Activated CD8-positive, alpha-beta T cell treated with anti-CD3 and anti-CD28 coated beads, Interleukin-2, amount 10 ng/mL, durations not matched to agents 7 days and 5 days (primary cell): ENCODE results near the gene ST8SIA6. TPM values are rescaled to one million over a fixed set of nuclear protein-coding genes. Genes with fewer than 3 reads are reported as not detected.

Source experiments
- ATAC-seq: fragments of 150-1000 bp; cut with Tn5 transposase; one replicate; pipeline ENCODE4 v1.10.0; 2021; ENCODE audit warnings: moderate library complexity
- CTCF ChIA-PET: fragments of 350-600 bp; sonication (Branson Sonifier 250); formaldehyde crosslinking; loops from one replicate; lab custom pipeline; 2021; ENCODE audit warnings: antibody characterized with exemption; lab: Charles Lee
- POLR2A ChIA-PET: fragments of 350-600 bp; sonication (Branson Sonifier 250); formaldehyde crosslinking; loops from one replicate; lab custom pipeline; 2021; ENCODE audit warnings: antibody characterized with exemption; lab: Charles Lee
- DNase-seq: peaks from one replicate; pipeline ENCODE4 v3.0.0-alpha.2; 2020
- H3K27ac Mint-ChIP-seq: one replicate; pipeline ENCODE4 v1.8.0; 2021; ENCODE audit warnings: mild to moderate bottlenecking, mixed read lengths
- H3K27me3 Mint-ChIP-seq: one replicate; pipeline ENCODE4 v1.8.0; 2021; ENCODE audit warnings: low read depth, mixed read lengths
- H3K36me3 Mint-ChIP-seq: one replicate; pipeline ENCODE4 v1.8.0; 2021; ENCODE audit warnings: low read depth, mixed read lengths
- H3K4me1 Mint-ChIP-seq: one replicate; pipeline ENCODE4 v1.8.0; 2021; ENCODE audit warnings: low read depth, mixed read lengths
- H3K4me3 Mint-ChIP-seq: one replicate; pipeline ENCODE4 v1.8.0; 2021; ENCODE audit warnings: mild to moderate bottlenecking, mixed read lengths
- H3K9me3 Mint-ChIP-seq: one replicate; pipeline ENCODE4 v1.8.0; 2022; ENCODE audit warnings: mixed read lengths; ENCODE audit not compliant: insufficient read depth
- total RNA-seq, 2 experiments: library from RNA; stranded (reverse); gene quantifications; one replicate each; pipeline ENCODE4 v1.2.3, GENCODE V29; 2021

The ST8SIA6 gene
- total RNA-seq, 2 experiments from 2014 or later, result not detected

- no peak overlapping the region for H3K27ac Mint-ChIP-seq
- DNase-seq, result no peak
- H3K27me3 Mint-ChIP-seq, result peaks cover 18% of the 10 kb centered on the region
- no peaks in the 10 kb centered on the region for H3K36me3 Mint-ChIP-seq
- no peak for ATAC-seq
- ChIA-PET CTCF (no interaction called here), POLR2A (no interaction called here)
- H3K9me3 Mint-ChIP-seq, result no peaks in the 10 kb centered on the region
- H3K4me1 Mint-ChIP-seq, result no peaks in the 10 kb centered on the region
- H3K4me3 Mint-ChIP-seq, result no peak overlapping the region
Observed at GRCh38 chr10:17316488-17317170, 137.8 kb downstream of the ST8SIA6 start.

DNA sequence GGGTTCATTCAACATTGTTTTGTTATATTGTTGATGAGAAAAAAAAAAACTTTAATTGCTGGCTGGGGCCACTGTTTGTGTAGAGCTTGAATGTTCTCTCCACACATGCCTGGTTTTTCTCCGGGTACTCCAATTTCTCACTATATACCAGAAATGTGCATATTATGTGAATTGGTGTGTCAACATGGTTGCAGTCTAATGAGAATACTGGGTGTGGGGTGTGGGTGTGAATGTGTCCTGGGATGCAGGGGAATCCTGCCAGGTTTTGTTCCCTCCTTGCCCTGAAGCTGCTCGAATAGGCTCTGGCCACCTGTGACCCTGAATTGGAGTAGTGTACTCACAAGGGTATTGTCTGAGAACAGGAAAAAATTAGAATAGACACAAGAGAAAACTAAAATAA lies 145.0 kb downstream of the ST8SIA6 start:
- DNase-seq, result no peak
- ChIA-PET CTCF (no interaction called here), POLR2A (interaction anchor here (0.6 kb wide), 1 partner anchor 111 kb away, joined by 3 read pairs; no protein-coding TSS in a partner anchor)
- Mint-ChIP-seq H3K9me3 (no peaks in the 10 kb centered on the region), H3K36me3 (no peaks in the 10 kb centered on the region), H3K27ac (no peak overlapping the region), H3K4me3 (no peak overlapping the region), H3K27me3 (peaks cover 26% of the 10 kb centered on the region), H3K4me1 (no peaks in the 10 kb centered on the region)
- no peak for ATAC-seq

DNA sequence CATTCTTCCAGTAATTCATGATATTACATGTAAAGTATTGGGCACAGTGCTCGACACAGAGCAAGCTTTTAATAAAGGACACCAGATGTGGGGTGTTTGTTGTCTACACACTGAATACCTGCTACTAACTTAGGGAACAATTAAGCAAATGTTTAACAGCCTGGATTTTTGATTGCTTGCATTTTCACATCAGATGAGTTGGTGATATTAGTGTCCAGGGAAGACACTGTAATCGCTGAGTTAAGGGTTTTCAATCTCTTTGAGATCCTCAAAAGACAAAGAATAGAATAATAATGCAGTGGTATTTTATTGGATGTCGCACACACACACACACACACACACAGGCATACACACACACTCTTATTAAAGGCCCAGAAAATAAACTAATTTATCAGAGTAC lies 147.3 kb downstream of the ST8SIA6 start:
- Mint-ChIP-seq H3K27ac (no peak overlapping the region), H3K4me3 (no peak overlapping the region), H3K4me1 (no peaks in the 10 kb centered on the region), H3K36me3 (no peaks in the 10 kb centered on the region), H3K9me3 (no peaks in the 10 kb centered on the region), H3K27me3 (peaks cover 17% of the 10 kb centered on the region)
- no peak for ATAC-seq
- ChIA-PET POLR2A (no interaction called here), CTCF (no interaction called here)
- no peak for DNase-seq

DNA sequence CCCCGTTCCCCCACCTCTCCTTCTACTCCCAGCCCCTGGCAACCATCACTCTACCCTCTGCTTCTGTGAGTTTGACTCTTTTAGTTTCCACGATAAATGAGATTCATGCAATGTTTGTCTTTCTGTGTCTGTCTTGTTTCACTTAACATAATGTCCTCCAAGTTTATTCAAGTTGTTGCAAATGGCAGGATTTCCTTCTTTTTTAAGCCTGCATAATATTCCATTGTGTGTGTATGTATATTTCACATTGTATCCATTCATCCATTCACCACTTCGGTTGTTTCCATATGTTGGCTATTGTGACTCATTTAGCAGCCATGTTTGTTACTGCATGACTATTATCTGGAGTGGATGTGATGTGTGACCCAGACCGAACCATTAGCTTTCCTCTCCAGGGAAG lies 162.0 kb downstream of the ST8SIA6 start:
- no peak overlapping the region for H3K4me3 Mint-ChIP-seq
- DNase-seq (no peak), ATAC-seq (no peak)
- H3K36me3 Mint-ChIP-seq, result no peaks in the 10 kb centered on the region
- ChIA-PET CTCF (no interaction called here), POLR2A (no interaction called here)
- H3K27ac Mint-ChIP-seq, result no peak overlapping the region
- H3K4me1 Mint-ChIP-seq, result peaks cover 6% of the 10 kb centered on the region
- H3K9me3 Mint-ChIP-seq, result no peaks in the 10 kb centered on the region
- peaks cover 6% of the 10 kb centered on the region for H3K27me3 Mint-ChIP-seq

GRCh38 chr10:17290226-17290625 lies 164.2 kb downstream of the ST8SIA6 start:
- no peak overlapping the region for H3K4me3 Mint-ChIP-seq
- POLR2A ChIA-PET, result no interaction called here
- H3K27ac Mint-ChIP-seq, result no peak overlapping the region
- DNase-seq, result peak; percentile 30
- H3K4me1 Mint-ChIP-seq, result peaks cover 6% of the 10 kb centered on the region
- CTCF ChIA-PET, result interaction anchor here (0.7 to 2.3 kb wide), 9 partner anchors 86 to 354 kb away, joined by 3 to 6 read pairs (median 4); partner anchors contain the start of gene STAM
- H3K9me3 Mint-ChIP-seq, result no peaks in the 10 kb centered on the region
- H3K27me3 Mint-ChIP-seq, result peaks cover 9% of the 10 kb centered on the region
- ATAC-seq, result peak; percentile 74
- no peaks in the 10 kb centered on the region for H3K36me3 Mint-ChIP-seq

GRCh38 chr10:17289763-17290162 lies 164.6 kb downstream of the ST8SIA6 start:
- H3K27me3 Mint-ChIP-seq, result peaks cover 9% of the 10 kb centered on the region
- no peak for DNase-seq
- ChIA-PET POLR2A (no interaction called here), CTCF (interaction anchor here (0.7 to 2.3 kb wide), 9 partner anchors 86 to 354 kb away, joined by 3 to 6 read pairs (median 4); partner anchors contain the start of gene STAM)
- no peaks in the 10 kb centered on the region for H3K9me3 Mint-ChIP-seq
- no peaks in the 10 kb centered on the region for H3K36me3 Mint-ChIP-seq
- peaks cover 6% of the 10 kb centered on the region for H3K4me1 Mint-ChIP-seq
- no peak overlapping the region for H3K4me3 Mint-ChIP-seq
- no peak overlapping the region for H3K27ac Mint-ChIP-seq
- ATAC-seq, result no peak

DNA sequence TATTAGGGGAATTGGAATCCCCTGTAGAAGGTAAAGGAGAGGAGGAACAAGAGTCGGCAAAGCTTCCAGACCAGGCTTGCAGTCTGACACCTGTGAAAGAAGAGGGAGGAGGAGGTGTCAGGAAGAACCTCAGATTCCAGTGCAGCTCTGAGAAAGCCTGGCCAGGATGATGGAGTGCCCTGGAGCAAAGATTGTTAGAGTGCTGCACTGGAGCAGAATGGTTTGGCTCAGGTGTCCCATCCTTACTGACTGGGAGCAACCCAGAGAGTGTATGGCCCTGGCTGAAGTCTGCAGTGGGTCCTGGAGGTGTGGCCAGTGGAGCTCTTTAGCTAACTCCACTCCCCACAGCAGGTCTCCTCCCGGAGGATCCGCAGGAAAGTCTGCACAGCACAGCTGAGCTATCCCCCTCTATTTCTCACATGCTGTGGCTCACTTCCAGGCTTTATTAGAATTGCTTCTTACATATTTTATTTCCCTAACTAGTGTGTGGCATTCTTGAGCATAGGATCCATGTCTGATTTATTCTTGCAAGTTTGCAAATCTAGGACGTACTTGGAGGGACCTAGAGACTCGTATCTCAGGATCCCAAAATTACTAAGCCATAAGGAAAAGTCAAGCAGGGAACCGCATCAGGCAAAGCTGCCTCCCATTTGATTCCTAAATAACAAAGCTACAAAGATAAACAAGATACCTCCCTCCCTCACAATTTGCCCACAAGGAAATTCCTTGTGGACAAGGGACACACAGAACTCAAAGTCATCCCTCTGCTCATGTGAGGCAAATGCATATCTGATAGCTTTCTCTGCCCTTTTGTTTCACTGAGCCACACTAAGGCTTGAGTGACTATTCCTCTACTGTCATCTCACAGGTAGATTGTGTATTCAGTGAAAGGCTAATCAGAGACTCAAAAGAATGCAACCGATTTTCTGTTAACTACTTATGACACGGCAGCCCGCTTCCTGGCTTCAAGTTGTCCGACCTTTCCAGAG lies 167.5 kb downstream of the ST8SIA6 start:
- Mint-ChIP-seq H3K27me3 (peaks cover 9% of the 10 kb centered on the region), H3K4me3 (no peak overlapping the region), H3K4me1 (peaks cover 6% of the 10 kb centered on the region), H3K9me3 (no peaks in the 10 kb centered on the region), H3K36me3 (no peaks in the 10 kb centered on the region), H3K27ac (no peak overlapping the region)
- POLR2A ChIA-PET, result no interaction called here
- CTCF ChIA-PET, result no interaction called here
- ATAC-seq (no peak), DNase-seq (no peak)

- Mint-ChIP-seq H3K27ac (no peak overlapping the region), H3K4me3 (no peak overlapping the region), H3K4me1 (no peaks in the 10 kb centered on the region), H3K36me3 (no peaks in the 10 kb centered on the region), H3K27me3 (peaks cover 4% of the 10 kb centered on the region), H3K9me3 (no peaks in the 10 kb centered on the region)
- POLR2A ChIA-PET, result interaction anchor here (0.5 kb wide), 1 partner anchor 38 kb away, joined by 3 read pairs; no protein-coding TSS in a partner anchor
- ATAC-seq (no peak), DNase-seq (no peak)
- CTCF ChIA-PET, result no interaction called here
Observed at GRCh38 chr10:17282311-17282710, 172.1 kb downstream of the ST8SIA6 start.

- H3K27ac Mint-ChIP-seq, result no peak overlapping the region
- ChIA-PET POLR2A (no interaction called here), CTCF (interaction anchor here (1.2 kb wide), 1 partner anchor 11 kb away, joined by 4 read pairs; no protein-coding TSS in a partner anchor)
- no peak overlapping the region for H3K4me3 Mint-ChIP-seq
- no peaks in the 10 kb centered on the region for H3K36me3 Mint-ChIP-seq
- H3K27me3 Mint-ChIP-seq, result peaks cover 4% of the 10 kb centered on the region
- peaks cover 4% of the 10 kb centered on the region for H3K9me3 Mint-ChIP-seq
- no peak for DNase-seq
- ATAC-seq, result no peak
- H3K4me1 Mint-ChIP-seq, result no peaks in the 10 kb centered on the region
Observed at GRCh38 chr10:17278607-17279240, 175.7 kb downstream of the ST8SIA6 start.

DNA sequence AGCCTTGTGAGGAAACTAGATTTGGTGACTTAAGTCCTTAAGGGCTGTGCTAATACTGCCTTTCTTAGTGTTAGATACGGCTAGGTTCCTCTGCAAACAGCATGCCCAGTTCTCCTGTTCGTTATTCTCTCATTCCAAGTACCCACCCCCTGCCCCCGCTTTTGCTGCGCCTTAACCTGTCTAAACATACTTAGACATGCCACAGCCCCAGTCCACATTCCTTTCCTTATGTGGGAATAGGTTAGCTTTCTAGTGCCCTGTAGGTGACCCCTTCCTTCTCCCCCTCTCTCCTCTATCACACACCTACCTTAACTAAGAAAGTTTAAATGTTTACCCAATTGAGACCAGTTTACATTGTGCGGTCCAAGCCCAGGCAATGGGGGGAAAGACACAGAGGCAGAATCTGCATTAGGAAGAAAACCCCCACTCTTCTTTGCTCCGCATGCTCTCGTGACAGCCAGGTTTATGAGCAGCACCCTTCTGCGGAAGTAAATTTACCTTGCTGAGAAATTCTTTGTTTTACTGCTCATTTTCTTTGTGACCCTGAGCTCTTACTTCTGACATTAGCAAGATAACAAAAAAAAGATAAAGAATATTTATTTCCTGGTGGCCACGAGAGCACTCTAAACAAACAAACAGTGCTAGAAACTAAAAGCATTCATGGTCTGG lies 177.5 kb downstream of the ST8SIA6 start:
- Mint-ChIP-seq H3K36me3 (no peaks in the 10 kb centered on the region), H3K9me3 (peaks cover 4% of the 10 kb centered on the region), H3K27ac (no peak overlapping the region), H3K27me3 (peaks cover 4% of the 10 kb centered on the region), H3K4me3 (no peak overlapping the region), H3K4me1 (no peaks in the 10 kb centered on the region)
- no peak for ATAC-seq
- CTCF ChIA-PET, result no interaction called here
- POLR2A ChIA-PET, result no interaction called here
- no peak for DNase-seq

GRCh38 chr10:17273403-17273802 lies 181.0 kb downstream of the ST8SIA6 start:
- ChIA-PET CTCF (interaction anchor here (0.6 kb wide), 1 partner anchor 16 kb away, joined by 4 read pairs; no protein-coding TSS in a partner anchor), POLR2A (no interaction called here)
- Mint-ChIP-seq H3K27ac (no peak overlapping the region), H3K4me1 (no peaks in the 10 kb centered on the region), H3K9me3 (peaks cover 4% of the 10 kb centered on the region), H3K36me3 (no peaks in the 10 kb centered on the region), H3K27me3 (peaks cover 6% of the 10 kb centered on the region), H3K4me3 (no peak overlapping the region)
- ATAC-seq (no peak), DNase-seq (no peak)
